A673 (cell line): ENCODE data around the gene ROR1. TPM values are rescaled to one million over a fixed set of nuclear protein-coding genes. Genes with fewer than 3 reads are reported as not detected.
A peak's percentile ranks its signal among the peaks of the same experiment; 100 is the strongest.

Experiments
- BruUV-seq: library from RNA; stranded (reverse); fragments of 400-500 nt; replicated peaks from 2 replicates; lab custom pipeline; 2021; lab: Mats Ljungman, UMichigan
- CTCF ChIA-PET: fragments of 300-600 bp; sonication (Branson Sonifier 250); formaldehyde crosslinking; loops from one replicate; lab custom pipeline; 2022; ENCODE audit warnings: antibody characterized with exemption; lab: Charles Lee
- POLR2A ChIA-PET: fragments of 300-600 bp; sonication (Branson Sonifier 250); formaldehyde crosslinking; loops from one replicate; lab custom pipeline; 2022; ENCODE audit warnings: antibody characterized with exemption; ENCODE audit not compliant: low non-redundant PET; lab: Charles Lee
- DNase-seq: peaks from one replicate; pipeline ENCODE4 v3.0.0-alpha.2; 2015; ENCODE audit warnings: low spot score
- H3K27ac ChIP-seq: fragments of 200-600 bp; sonication (generic); 2 replicates; pipeline ENCODE4 v1.5.1; 2016; ENCODE audit warnings: mixed run types, low read depth, mild to moderate bottlenecking, mixed read lengths, antibody characterized with exemption, low read length; ENCODE audit not compliant: poor library complexity, severe bottlenecking
- H3K27me3 ChIP-seq: fragments of 200-600 bp; sonication (generic); replicated peaks from 2 replicates; pipeline ENCODE4 v1.6.1; 2017; ENCODE audit warnings: mixed run types, low read depth, mild to moderate bottlenecking, mixed read lengths, antibody characterized with exemption, low read length; ENCODE audit not compliant: insufficient read depth, poor library complexity
- H3K36me3 ChIP-seq: fragments of 200-600 bp; sonication (generic); 2 replicates; pipeline ENCODE4 v1.6.1; 2016; ENCODE audit warnings: mixed run types, mild to moderate bottlenecking, mixed read lengths, antibody characterized with exemption, low read length; ENCODE audit not compliant: insufficient read depth, poor library complexity, severe bottlenecking
- H3K4me1 ChIP-seq: fragments of 200-600 bp; sonication (generic); 2 replicates; pipeline ENCODE4 v1.6.1; 2017; ENCODE audit warnings: mixed run types, mild to moderate bottlenecking, mixed read lengths, antibody characterized with exemption, low read length; ENCODE audit not compliant: insufficient read depth, poor library complexity, severe bottlenecking
- H3K4me3 ChIP-seq: fragments of 200-600 bp; sonication (generic); 2 replicates; pipeline ENCODE4 v1.5.1; 2016; ENCODE audit warnings: low read depth, mixed run types, mild to moderate bottlenecking, mixed read lengths, low read length; ENCODE audit not compliant: poor library complexity, severe bottlenecking
- H3K9me3 ChIP-seq: fragments of 200-600 bp; sonication (generic); 2 replicates; pipeline ENCODE4 v1.6.1; 2016; ENCODE audit warnings: mixed run types, low read depth, mild to moderate bottlenecking, mixed read lengths, antibody characterized with exemption, low read length; ENCODE audit not compliant: poor library complexity, severe bottlenecking
- CTCF ChIP-seq: fragments of 300-800, 200-600 bp; sonication (generic); conservative IDR thresholded peaks from 2 replicates; pipeline ENCODE4 v1.5.1; 2017; ENCODE audit warnings: low read depth, mild to moderate bottlenecking, antibody characterized with exemption, low read length, moderate library complexity, mixed read lengths
- EZH2 ChIP-seq: fragments of 200-600 bp; sonication (generic); IDR thresholded peaks from 2 replicates; pipeline ENCODE4 v1.6.1; 2017; ENCODE audit warnings: borderline replicate concordance, low read depth, mild to moderate bottlenecking, mixed read lengths, antibody characterized with exemption, low read length; ENCODE audit not compliant: poor library complexity, severe bottlenecking
- intact Hi-C: fragments of 100-400 bp; cut with micrococcal nuclease; formaldehyde crosslinking; loops from one replicate; pipeline ENCODE4 v1.10.0; 2022; ENCODE audit not compliant: unreplicated experiment
- total RNA-seq: library from RNA; stranded (reverse); gene quantifications from 2 replicates; pipeline ENCODE4 v1.2.3, GENCODE V29; 2021

The ROR1 gene
- total RNA-seq, 1 experiment from 2014 or later = 7.4 TPM

GRCh38 chr1:64065571-64065970 is 291.8 kb downstream of the ROR1 start:
- ChIA-PET CTCF (no interaction called here), POLR2A (no interaction called here)
- no peak for DNase-seq
- Histone ChIP-seq H3K36me3 (no peaks in the 10 kb centered on the region), H3K4me1 (no peaks in the 10 kb centered on the region), H3K9me3 (no peaks in the 10 kb centered on the region), H3K27me3 (no peaks in the 10 kb centered on the region), H3K27ac (no peak overlapping the region), H3K4me3 (no peak overlapping the region)
- intact Hi-C loops = no loop called here
- no TSS peak for BruUV-seq
- TF ChIP-seq CTCF = no peak
- TF ChIP-seq EZH2 = no peak

GRCh38 chr1:64072089-64072793 is 298.4 kb downstream of the ROR1 start:
- DNase-seq = no peak
- CTCF ChIA-PET = no interaction called here
- H3K27ac ChIP-seq = no peak overlapping the region

GRCh38 chr1:64073705-64074104 is 299.9 kb downstream of the ROR1 start:
- BruUV-seq = no TSS peak
- Histone ChIP-seq H3K36me3 (no peaks in the 10 kb centered on the region), H3K4me1 (no peaks in the 10 kb centered on the region), H3K4me3 (no peak overlapping the region), H3K27ac (no peak overlapping the region), H3K9me3 (no peaks in the 10 kb centered on the region), H3K27me3 (no peaks in the 10 kb centered on the region)
- CTCF ChIA-PET = no interaction called here
- no peak for TF ChIP-seq EZH2
- no peak for TF ChIP-seq CTCF
- peak; percentile 11 for DNase-seq
- intact Hi-C loops = no loop called here
- POLR2A ChIA-PET = no interaction called here

More at GRCh38 chr1:64072089-64072793, 298.4 kb downstream of the ROR1 start:
- Histone ChIP-seq H3K4me3 (no peak overlapping the region), H3K4me1 (no peaks in the 10 kb centered on the region), H3K36me3 (no peaks in the 10 kb centered on the region), H3K27me3 (no peaks in the 10 kb centered on the region), H3K9me3 (no peaks in the 10 kb centered on the region)
- POLR2A ChIA-PET = interaction anchor here (0.6 kb wide), 1 partner anchor 239 kb away, joined by 4 read pairs; no protein-coding TSS in a partner anchor
- no peak for TF ChIP-seq EZH2
- TF ChIP-seq CTCF = no peak
- intact Hi-C loops = no loop called here
- no TSS peak for BruUV-seq
